ENCODE measurements around the gene NEURL1B. TPM values are rescaled to one million over a fixed set of nuclear protein-coding genes. Genes with fewer than 3 reads are reported as not detected.

Gene NEURL1B
- polyA plus RNA-seq, 1 donor (not counting 4 experiments of a cell fraction or from before 2014, with no cell fraction given), result 0.43 TPM

DNA sequence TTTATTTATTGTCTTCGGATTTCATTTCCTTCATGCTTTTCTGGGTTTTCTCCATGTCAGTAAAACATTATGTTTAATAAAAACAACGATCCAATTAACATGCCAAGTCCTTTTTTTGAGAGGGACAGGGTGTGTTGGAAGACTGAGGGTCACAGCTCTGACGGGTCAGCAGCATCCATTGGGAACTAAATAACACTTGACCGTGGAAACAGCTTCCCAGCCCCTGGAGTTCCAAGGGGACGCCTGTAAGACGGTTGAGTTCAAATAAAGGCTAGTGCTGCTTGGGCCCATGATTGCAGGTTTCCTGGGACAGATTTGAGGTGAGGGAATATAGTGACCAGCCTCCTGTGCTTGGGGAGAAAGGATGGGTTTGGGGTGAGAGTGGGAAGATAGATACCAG is 30.4 kb upstream of the NEURL1B start:
- H3K27me3 ChIP-seq (ENCODE audit: control insufficient read depth, extremely low read depth, insufficient read depth, low read length), result no peaks in the 10 kb centered on the region
- no peak for FAIRE-seq

GRCh38 chr5:172611913-172612312 is 29.1 kb upstream of the NEURL1B start:
- H3K27ac ChIP-seq (ENCODE audit: control insufficient read depth, insufficient read depth, low read length), result no peak overlapping the region
- H3K79me2 ChIP-seq (ENCODE audit: control insufficient read depth, insufficient read depth, low read length), result no peaks in the 10 kb centered on the region
- no peaks in the 10 kb centered on the region for H3K27me3 ChIP-seq (ENCODE audit: control insufficient read depth, extremely low read depth, insufficient read depth, low read length)
- no peak for FAIRE-seq
- no peak for TF ChIP-seq CTCF (optimal IDR thresholded peaks at IDR 0.05 in 1 of 3, IDR thresholded peaks at IDR 0.05 in 1 of 3, conservative IDR thresholded peaks at IDR 0.05 in 1 of 3; ENCODE audit: extremely low read depth in 1 of 3, insufficient read depth in 2 of 3, low read length in 3 of 3)
- TF ChIP-seq EZH2 (IDR thresholded peaks at IDR 0.05; ENCODE audit: low read length), result no peak
- no peaks in the 10 kb centered on the region for H3K9me3 ChIP-seq (ENCODE audit: control insufficient read depth, low read depth, low read length)
- H3K4me1 ChIP-seq (ENCODE audit: control insufficient read depth, extremely low read depth, insufficient read depth, low read length), result no peaks in the 10 kb centered on the region
- H2AFZ ChIP-seq (ENCODE audit: control insufficient read depth, low read length), result no peak overlapping the region
- H3K4me3 ChIP-seq (ENCODE audit: control insufficient read depth in 2 of 3, extremely low read depth in 1 of 3, insufficient read depth in 2 of 3, low read depth in 1 of 3, low read length in 3 of 3), result no peak overlapping the region
- no peaks in the 10 kb centered on the region for H3K36me3 ChIP-seq (ENCODE audit: control insufficient read depth in 2 of 2, extremely low read depth in 1 of 2, insufficient read depth in 2 of 2, low read length in 2 of 2)
- H3K4me2 ChIP-seq (ENCODE audit: control insufficient read depth, extremely low read depth, insufficient read depth, low read depth, low read length), result no peak overlapping the region
- no peaks in the 10 kb centered on the region for H4K20me1 ChIP-seq (ENCODE audit: control insufficient read depth, extremely low read depth, insufficient read depth, low read length)
- dilution Hi-C loops (cut with MboI; ENCODE audit: extremely low pct_ligation_motif_present, low sequenced_read_pairs), result no loop called here
- H3K9me1 ChIP-seq (ENCODE audit: control insufficient read depth, extremely low read depth, insufficient read depth, low read length), result no peaks in the 10 kb centered on the region
- no peak for DNase-seq (ENCODE audit: low read depth, low spot score)
- no peak overlapping the region for H3K9ac ChIP-seq (ENCODE audit: control insufficient read depth, extremely low read depth, insufficient read depth, low read length)

More for the DNA sequence above, 30.4 kb upstream of the NEURL1B start:
- H2AFZ ChIP-seq (ENCODE audit: control insufficient read depth, low read length), result no peak overlapping the region
- no peak overlapping the region for H3K4me3 ChIP-seq (ENCODE audit: control insufficient read depth in 2 of 3, extremely low read depth in 1 of 3, insufficient read depth in 2 of 3, low read depth in 1 of 3, low read length in 3 of 3)
- TF ChIP-seq CTCF (optimal IDR thresholded peaks at IDR 0.05 in 1 of 3, IDR thresholded peaks at IDR 0.05 in 1 of 3, conservative IDR thresholded peaks at IDR 0.05 in 1 of 3; ENCODE audit: extremely low read depth in 1 of 3, insufficient read depth in 2 of 3, low read length in 3 of 3) (no peak), EZH2 (IDR thresholded peaks at IDR 0.05; ENCODE audit: low read length) (no peak)
- dilution Hi-C loops (cut with MboI; ENCODE audit: extremely low pct_ligation_motif_present, low sequenced_read_pairs), result no loop called here
- H3K9me1 ChIP-seq (ENCODE audit: control insufficient read depth, extremely low read depth, insufficient read depth, low read length), result no peaks in the 10 kb centered on the region
- H3K9me3 ChIP-seq (ENCODE audit: control insufficient read depth, low read depth, low read length), result no peaks in the 10 kb centered on the region
- no peaks in the 10 kb centered on the region for H4K20me1 ChIP-seq (ENCODE audit: control insufficient read depth, extremely low read depth, insufficient read depth, low read length)
- no peak overlapping the region for H3K9ac ChIP-seq (ENCODE audit: control insufficient read depth, extremely low read depth, insufficient read depth, low read length)
- H3K27ac ChIP-seq (ENCODE audit: control insufficient read depth, insufficient read depth, low read length), result no peak overlapping the region
- no peak for DNase-seq (ENCODE audit: low read depth, low spot score)
- H3K79me2 ChIP-seq (ENCODE audit: control insufficient read depth, insufficient read depth, low read length), result no peaks in the 10 kb centered on the region
- no peaks in the 10 kb centered on the region for H3K36me3 ChIP-seq (ENCODE audit: control insufficient read depth in 2 of 2, extremely low read depth in 1 of 2, insufficient read depth in 2 of 2, low read length in 2 of 2)
- H3K4me2 ChIP-seq (ENCODE audit: control insufficient read depth, extremely low read depth, insufficient read depth, low read depth, low read length), result no peak overlapping the region
- H3K4me1 ChIP-seq (ENCODE audit: control insufficient read depth, extremely low read depth, insufficient read depth, low read length), result no peaks in the 10 kb centered on the region

Measured in keratinocyte (primary cell).